ENCODE measurements around the gene LANCL1. TPM values are rescaled to one million over a fixed set of nuclear protein-coding genes. Genes with fewer than 3 reads are reported as not detected.

Gene LANCL1
- total RNA-seq, result 46.0 TPM

DNA sequence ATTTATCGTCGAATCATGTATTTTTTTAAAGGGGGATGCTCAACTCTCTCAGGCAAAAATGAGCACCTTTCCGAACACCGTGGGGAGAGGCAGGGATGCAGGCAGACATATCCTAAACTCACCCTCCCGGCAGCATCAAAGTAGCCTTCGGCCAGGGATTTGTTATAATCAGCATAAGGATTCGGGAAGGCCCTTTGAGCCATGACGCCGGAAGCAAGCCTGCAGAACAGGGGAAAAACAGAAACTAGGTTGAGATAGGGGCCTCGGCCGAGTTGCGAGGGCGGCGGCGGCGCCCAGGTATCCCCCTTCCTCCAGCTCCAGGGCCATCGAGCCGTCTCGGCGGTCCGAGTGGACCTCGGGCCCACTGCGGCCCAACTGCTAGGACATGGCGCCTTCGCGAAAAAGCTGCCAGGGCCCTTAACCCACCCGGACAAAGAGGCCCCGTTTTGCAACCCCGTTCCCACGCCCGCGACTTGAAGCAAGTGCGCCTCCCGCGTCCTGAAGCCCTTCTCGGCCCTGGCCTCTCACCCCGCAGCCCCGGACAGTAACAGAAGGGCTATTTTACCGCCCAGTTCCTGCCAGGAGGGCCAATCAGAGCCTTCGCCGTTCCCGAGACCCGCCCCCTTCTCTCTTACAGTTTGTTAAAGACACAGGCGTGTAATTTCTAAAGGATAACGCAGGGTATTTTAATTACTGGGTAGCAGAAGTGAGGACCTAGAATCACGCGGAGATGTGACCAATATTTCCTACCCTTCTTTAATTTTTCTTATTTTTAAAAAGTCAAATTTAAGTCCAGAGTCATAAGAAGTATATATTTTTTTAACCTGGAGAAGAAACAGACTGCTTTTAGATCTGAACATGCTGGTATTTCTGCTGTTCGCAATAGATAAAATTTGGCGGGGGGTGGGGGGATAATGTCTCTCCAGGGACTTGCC lies at the start of gene LANCL1:
Gene LANCL1, minus strand, starts transcription at position 566 of the 935 bp plus-strand sequence. Its CDS starts 363 bp downstream, at position 203.
- peak; percentile 94 for DNase-seq (ENCODE audit: low spot score)
- ATAC-seq, result peak; percentile 100
- intact Hi-C loops (cut with DNase I), result no loop called here

DNA sequence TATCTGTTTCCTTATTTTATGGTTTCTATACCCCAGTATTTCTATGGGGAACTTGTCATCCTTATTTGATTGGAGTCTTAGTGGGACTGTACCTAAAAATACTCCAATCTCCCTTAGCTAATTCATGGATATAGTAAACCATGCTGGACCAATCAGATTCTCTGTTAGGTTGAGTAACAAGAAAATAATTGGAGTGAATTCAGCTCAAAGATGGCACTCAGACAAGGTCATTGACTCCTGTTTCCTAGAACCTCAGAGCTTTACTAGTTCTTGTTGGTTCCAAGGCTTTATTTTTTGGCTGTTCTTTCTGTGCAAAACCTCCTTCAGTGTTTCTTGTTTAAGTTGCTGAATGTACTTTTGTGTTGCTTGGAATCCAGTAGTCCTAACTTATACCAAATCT lies 48.0 kb upstream of the LANCL1 start:
- DNase-seq (ENCODE audit: low spot score) (no peak), ATAC-seq (no peak)
- intact Hi-C loops (cut with DNase I), result no loop called here

DNA sequence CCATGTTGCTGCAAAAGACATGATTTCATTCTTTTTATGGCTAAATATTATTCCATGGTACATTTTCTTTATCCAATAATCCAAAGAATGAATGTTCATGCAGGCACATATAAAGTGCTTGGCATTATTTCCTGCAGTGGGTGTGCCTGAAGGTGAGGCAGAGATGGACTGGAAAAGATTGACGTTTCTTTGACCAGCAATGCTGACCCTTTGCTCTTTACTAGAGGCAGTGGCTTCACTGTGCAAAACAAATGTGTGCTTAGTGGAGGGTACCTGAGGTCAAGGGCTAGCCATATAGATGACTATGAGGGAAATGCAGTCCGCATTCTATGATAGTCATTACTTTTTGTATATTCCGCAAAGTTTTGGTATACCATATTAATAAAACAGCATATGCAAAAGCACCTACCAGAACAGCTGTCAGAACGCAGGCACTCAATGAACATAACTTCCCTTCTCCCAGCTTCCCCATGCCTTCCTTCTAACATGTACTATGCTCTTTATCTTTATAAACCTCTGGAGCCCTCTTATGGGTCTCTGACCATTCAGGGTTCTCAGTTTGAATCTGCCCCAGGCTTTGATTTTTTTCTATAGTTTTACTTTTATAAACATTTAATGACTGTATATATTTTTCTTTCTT lies 47.2 kb upstream of the LANCL1 start:
- ATAC-seq, result no peak
- intact Hi-C loops (cut with DNase I), result no loop called here
- no peak for DNase-seq (ENCODE audit: low spot score)

DNA sequence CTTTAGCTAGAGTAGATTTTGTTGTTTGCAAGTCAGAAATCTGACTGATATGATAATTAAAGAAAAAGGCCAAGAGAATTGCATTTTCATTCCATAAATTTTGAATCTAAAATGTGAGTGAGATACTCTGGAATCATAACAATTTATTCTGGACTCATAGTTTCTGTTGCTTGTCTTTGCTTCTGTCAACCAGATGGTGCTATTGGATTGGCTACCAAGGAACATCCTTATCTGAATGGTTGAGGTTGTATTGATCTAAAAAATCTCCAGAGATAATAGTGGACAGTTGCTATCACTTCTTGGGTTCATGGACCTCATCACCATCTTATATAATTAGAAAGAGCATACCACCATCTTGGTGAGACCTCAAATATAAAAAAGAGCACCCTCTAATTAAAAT lies 45.8 kb upstream of the LANCL1 start:
- ATAC-seq (no peak), DNase-seq (ENCODE audit: low spot score) (no peak)
- intact Hi-C loops (cut with DNase I), result no loop called here

GRCh38 chr2:210519594-210519993 lies 43.0 kb upstream of the LANCL1 start:
- ATAC-seq, result no peak
- DNase-seq (ENCODE audit: low spot score), result no peak
- intact Hi-C loops (cut with DNase I), result no loop called here

GRCh38 chr2:210517264-210517663 lies 40.7 kb upstream of the LANCL1 start:
- no peak for ATAC-seq
- intact Hi-C loops (cut with DNase I), result no loop called here

GRCh38 chr2:210515911-210516310 lies 39.4 kb upstream of the LANCL1 start:
- no peak for ATAC-seq

More at GRCh38 chr2:210517264-210517663, 40.7 kb upstream of the LANCL1 start:
- no peak for DNase-seq (ENCODE audit: low spot score)

GRCh38 chr2:210503725-210504191 lies 27.2 kb upstream of the LANCL1 start:
- DNase-seq (ENCODE audit: low spot score) (no peak), ATAC-seq (peak; percentile 20)
- intact Hi-C loops (cut with DNase I), result no loop called here

More at GRCh38 chr2:210515911-210516310, 39.4 kb upstream of the LANCL1 start:
- intact Hi-C loops (cut with DNase I), result no loop called here
- DNase-seq (ENCODE audit: low spot score), result no peak

GRCh38 chr2:210503001-210503623 lies 26.6 kb upstream of the LANCL1 start:
- peak; percentile 83 for ATAC-seq
- peak; percentile 66 for DNase-seq (ENCODE audit: low spot score)
- intact Hi-C loops (cut with DNase I), result no loop called here

DNA sequence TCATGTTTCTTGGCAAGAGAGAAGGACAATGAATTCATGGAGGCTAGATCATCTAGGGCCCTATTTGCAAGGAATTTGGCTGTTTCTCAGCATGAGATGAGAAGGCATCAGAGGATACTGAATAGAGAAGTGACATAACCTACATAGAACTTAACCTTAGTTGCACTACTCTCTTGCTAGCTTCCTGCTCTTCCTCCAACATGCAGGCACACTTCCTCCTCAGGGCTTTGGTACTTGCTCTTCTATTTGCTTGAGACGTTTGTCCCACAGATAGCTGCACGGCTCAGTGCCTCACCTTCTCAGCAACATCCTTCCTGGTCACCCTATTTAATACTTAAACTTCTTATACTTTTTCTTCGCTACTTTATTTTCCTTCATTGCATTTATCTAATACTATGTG lies 20.0 kb upstream of the LANCL1 start:
- DNase-seq (ENCODE audit: low spot score), result no peak
- intact Hi-C loops (cut with DNase I), result no loop called here
- no peak for ATAC-seq

DNA sequence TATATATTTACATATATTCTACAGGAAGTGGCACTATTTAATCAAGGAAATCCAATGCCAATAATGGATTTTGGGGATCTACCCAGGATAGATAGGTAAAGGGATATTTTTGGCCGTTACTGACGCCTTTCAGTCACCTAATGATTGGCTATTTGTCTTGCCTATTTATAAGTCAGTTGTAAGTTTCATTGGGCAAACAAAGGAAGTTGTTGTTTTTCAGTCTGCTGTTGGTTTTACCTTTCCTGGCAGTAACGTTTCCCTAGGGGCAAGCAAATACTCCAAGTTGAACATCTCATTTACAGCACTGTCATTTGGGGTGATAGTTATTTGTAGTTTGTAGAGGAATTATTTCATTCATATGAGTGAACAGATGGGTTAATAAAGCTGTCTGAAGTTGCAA lies 17.0 kb upstream of the LANCL1 start:
- no peak for ATAC-seq

DNA sequence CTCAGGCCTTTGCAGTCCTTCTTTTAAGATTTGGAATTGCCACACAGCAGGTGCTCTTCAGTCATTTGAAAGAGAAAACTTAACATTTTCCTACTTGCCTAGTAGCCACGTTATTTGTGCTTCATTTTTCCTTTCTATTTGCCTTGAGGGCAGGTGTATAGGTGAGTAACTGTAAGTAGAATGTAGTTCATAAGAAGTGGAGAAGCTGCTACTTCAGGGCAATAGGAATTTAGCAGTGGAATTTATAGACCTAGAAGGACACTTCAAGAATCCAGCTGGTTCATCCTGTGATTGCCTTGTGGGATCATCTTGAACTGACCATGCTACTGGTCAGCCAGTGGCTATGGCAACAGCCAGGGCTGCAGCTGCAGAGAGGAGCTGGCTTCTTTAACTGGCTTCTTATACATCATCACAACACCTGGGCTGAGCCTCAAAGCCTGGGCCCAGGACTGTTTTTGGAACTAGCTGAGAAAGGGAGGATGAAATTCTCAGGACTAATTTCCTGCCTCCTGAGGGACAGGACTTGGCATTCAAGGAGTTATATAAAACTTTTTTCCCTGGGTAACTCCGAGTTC lies 5.1 kb upstream of the LANCL1 start:
- ATAC-seq (no peak), DNase-seq (ENCODE audit: low spot score) (no peak)
- intact Hi-C loops (cut with DNase I), result no loop called here

More for the DNA sequence above, 17.0 kb upstream of the LANCL1 start:
- no peak for DNase-seq (ENCODE audit: low spot score)
- intact Hi-C loops (cut with DNase I), result no loop called here

- intact Hi-C loops (cut with DNase I), result no loop called here
- DNase-seq (ENCODE audit: low spot score), result no peak
- no peak for ATAC-seq
Measured at GRCh38 chr2:210480764-210481163, 4.2 kb upstream of the LANCL1 start.

DNA sequence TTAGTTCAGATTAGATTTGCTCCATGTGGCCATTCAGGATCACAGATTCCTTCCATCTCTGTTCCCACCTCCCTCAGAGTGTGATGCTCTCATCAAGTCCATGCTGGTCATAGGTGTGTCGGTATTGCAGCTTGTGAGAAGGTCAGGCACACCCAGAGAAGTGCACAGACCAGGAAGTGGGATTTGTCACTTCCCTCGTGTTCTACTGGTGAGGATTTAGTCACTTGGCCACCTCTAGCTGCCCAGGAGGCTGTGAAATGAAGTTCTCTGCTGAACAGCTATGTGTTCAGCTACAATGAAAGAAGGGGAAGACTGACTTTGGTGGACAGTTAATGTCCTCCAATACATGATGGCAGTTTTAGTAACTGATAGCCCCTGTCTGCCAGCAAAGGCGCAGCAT lies 3.5 kb upstream of the LANCL1 start:
- ATAC-seq (no peak), DNase-seq (ENCODE audit: low spot score) (no peak)
- intact Hi-C loops (cut with DNase I), result no loop called here

DNA sequence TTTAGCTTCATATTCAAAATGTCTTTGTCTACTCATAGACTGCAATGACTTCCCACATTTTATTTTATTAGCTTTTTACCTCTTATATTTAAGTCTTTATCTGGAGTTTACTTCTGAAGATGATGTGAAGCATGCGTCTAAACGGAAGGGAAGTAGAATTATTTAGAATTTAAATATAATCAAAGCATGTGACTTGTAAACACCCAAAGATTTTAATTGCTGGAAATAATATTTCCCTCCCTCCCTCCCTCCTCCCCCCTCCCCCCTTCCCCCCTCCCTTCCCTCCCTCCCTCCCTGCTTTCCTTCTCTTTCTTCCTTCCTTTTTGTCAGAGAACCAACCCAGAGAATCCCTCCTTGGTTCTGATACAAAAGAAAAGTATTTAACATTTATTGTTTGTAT lies 2.1 kb upstream of the LANCL1 start:
- no peak for DNase-seq (ENCODE audit: low spot score)
- intact Hi-C loops (cut with DNase I), result no loop called here
- no peak for ATAC-seq

DNA sequence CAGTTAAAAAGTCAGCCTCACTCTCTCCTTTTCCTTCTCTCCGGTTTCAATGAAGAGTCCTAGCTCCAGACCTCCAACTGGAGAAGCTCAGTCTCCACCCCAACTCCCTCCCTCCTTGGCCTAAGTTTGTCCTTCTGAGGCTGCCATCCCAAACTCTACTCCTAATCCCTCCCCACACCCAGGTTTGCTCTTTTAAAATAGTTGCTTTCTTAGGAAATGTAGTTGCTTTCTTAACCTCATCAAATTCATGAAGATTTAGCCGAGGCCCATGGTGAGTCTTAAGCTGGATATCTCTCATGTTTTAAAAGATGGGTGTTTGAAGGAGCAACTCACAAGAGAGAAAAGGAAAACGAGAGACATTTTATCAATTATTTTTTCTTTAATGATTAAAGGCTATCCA lies 937 bp upstream of the LANCL1 start:
- intact Hi-C loops (cut with DNase I), result no loop called here
- ATAC-seq, result peak; percentile 70
- peak; percentile 58 for DNase-seq (ENCODE audit: low spot score)

- ATAC-seq, result no peak
- intact Hi-C loops (cut with DNase I), result no loop called here
Measured at GRCh38 chr2:210475706-210476105, 853 bp downstream of the LANCL1 start.

GRCh38 chr2:210474776-210475175 lies 1.8 kb downstream of the LANCL1 start:
- no peak for ATAC-seq
- no peak for DNase-seq (ENCODE audit: low spot score)
- intact Hi-C loops (cut with DNase I), result no loop called here

More at GRCh38 chr2:210475706-210476105, 853 bp downstream of the LANCL1 start:
- no peak for DNase-seq (ENCODE audit: low spot score)

GRCh38 chr2:210461401-210461800 lies 15.2 kb downstream of the LANCL1 start:
- intact Hi-C loops (cut with DNase I), result no loop called here
- no peak for ATAC-seq

More at GRCh38 chr2:210461401-210461800, 15.2 kb downstream of the LANCL1 start:
- DNase-seq (ENCODE audit: low spot score), result no peak

Data from sciatic nerve (tissue), 2 donors.